OCI-LY3 (cell line): ENCODE data around the gene EPSTI1.

Experiments
- H2AFZ ChIP-seq: fragments of 200-600, 300-600 bp; shearing (Covaris generic); 2 replicates; pipeline ENCODE4 v1.6.0; 2014; ENCODE audit warnings: antibody characterized with exemption, low read depth, low read length
- H3K27ac ChIP-seq: fragments of 200-600, 300-600 bp; sonication (generic); 2 replicates; pipeline ENCODE4 v1.5.1; 2014; ENCODE audit warnings: mild to moderate bottlenecking, low read length, moderate library complexity, mixed read lengths
- H3K27me3 ChIP-seq: fragments of 200-600, 300-600 bp; sonication (generic); 2 replicates; pipeline ENCODE4 v1.6.1; 2014; ENCODE audit warnings: low read depth, low read length, mixed read lengths
- H3K36me3 ChIP-seq: fragments of 200-600, 300-600 bp; sonication (generic); replicated peaks from 2 replicates; pipeline ENCODE3; 2014; ENCODE audit warnings: low read depth, low read length, mixed read lengths
- H3K4me1 ChIP-seq: fragments of 300-600, 200-600 bp; sonication (generic); 2 replicates; pipeline ENCODE4 v1.6.1; 2014; ENCODE audit warnings: low read length, mixed read lengths
- H3K4me2 ChIP-seq: fragments of 200-600, 300-600 bp; sonication (generic); 2 replicates; pipeline ENCODE4 v1.6.1; 2014; ENCODE audit warnings: low read length, mixed read lengths
- H3K4me3 ChIP-seq: fragments of 300-600, 200-600 bp; sonication (generic); 2 replicates; pipeline ENCODE4 v1.5.1; 2014; ENCODE audit warnings: antibody characterized with exemption, mild to moderate bottlenecking, low read length, moderate library complexity
- H3K79me2 ChIP-seq: fragments of 300-600, 200-600 bp; shearing (Covaris generic); 2 replicates; pipeline ENCODE4 v1.6.1; 2014; ENCODE audit warnings: mild to moderate bottlenecking, low read length, mixed read lengths
- H3K9ac ChIP-seq: fragments of 300-600, 200-600 bp; shearing (Covaris generic); 2 replicates; pipeline ENCODE4 v1.6.0; 2014; ENCODE audit warnings: mild to moderate bottlenecking, low read length, moderate library complexity
- H3K9me3 ChIP-seq: fragments of 200-600, 300-600 bp; shearing (Covaris generic); 2 replicates; pipeline ENCODE4 v1.6.1; 2014; ENCODE audit warnings: low read length, mixed read lengths; ENCODE audit not compliant: insufficient read depth
- H4K20me1 ChIP-seq: fragments of 200-600, 300-600 bp; sonication (generic); 2 replicates; pipeline ENCODE4 v1.6.1; 2016; ENCODE audit warnings: low read length, mixed read lengths; ENCODE audit not compliant: insufficient read depth
- CTCF ChIP-seq: fragments of 200-600, 300-600 bp; sonication (generic); IDR thresholded peaks from 2 replicates; pipeline ENCODE4 v1.5.1; 2014; ENCODE audit warnings: antibody characterized with exemption, low read length, low read depth
- EZH2phosphoT487 ChIP-seq: fragments of 200-600 bp; shearing (Covaris generic); IDR thresholded peaks from 2 replicates; pipeline ENCODE4 v1.6.1; 2018; ENCODE audit warnings: antibody characterized with exemption, mixed run types, low read depth

Gene EPSTI1

DNA sequence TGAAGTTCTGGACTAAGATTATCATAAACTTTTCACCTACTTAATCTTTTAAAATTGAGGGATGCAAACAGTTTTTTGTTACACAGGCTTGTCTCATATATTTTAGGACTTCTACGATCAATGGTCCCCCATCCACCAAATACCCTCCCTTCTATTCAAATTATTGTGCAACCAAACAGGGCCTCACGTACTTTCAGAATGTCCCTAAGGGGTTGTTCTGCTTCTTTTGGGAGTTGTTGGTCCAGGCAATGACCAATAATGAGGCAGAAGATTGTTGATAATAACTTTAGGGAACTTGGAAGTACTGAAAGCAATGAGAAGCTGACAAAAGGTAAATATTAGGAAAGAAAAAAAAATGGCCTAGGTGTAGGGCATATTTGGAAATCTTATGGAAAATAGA lies 34.2 kb upstream of the EPSTI1 start:
- no peaks in the 10 kb centered on the region for H3K9me3 ChIP-seq
- peaks cover 40% of the 10 kb centered on the region for H3K4me1 ChIP-seq
- no peaks in the 10 kb centered on the region for H3K27me3 ChIP-seq
- TF ChIP-seq CTCF = no peak
- no peak for TF ChIP-seq EZH2phosphoT487
- H3K79me2 ChIP-seq = peaks cover 77% of the 10 kb centered on the region
- no peak overlapping the region for H3K9ac ChIP-seq
- no peak overlapping the region for H3K4me3 ChIP-seq
- H3K36me3 ChIP-seq = peaks cover 20% of the 10 kb centered on the region
- H2AFZ ChIP-seq = no peak overlapping the region
- H4K20me1 ChIP-seq = peaks cover 36% of the 10 kb centered on the region
- no peak overlapping the region for H3K4me2 ChIP-seq
- H3K27ac ChIP-seq = no peak overlapping the region

- H3K9me3 ChIP-seq = no peaks in the 10 kb centered on the region
- peaks cover 16% of the 10 kb centered on the region for H3K36me3 ChIP-seq
- H3K4me2 ChIP-seq = peak within 1 kb of the TSS; percentile 76
- H3K27ac ChIP-seq = peak within 1 kb of the TSS; percentile 70
- peaks cover 49% of the 10 kb centered on the region for H3K79me2 ChIP-seq
- H4K20me1 ChIP-seq = peaks cover 16% of the 10 kb centered on the region
- H3K4me3 ChIP-seq = peak within 1 kb of the TSS; percentile 87
- H3K9ac ChIP-seq = peak within 1 kb of the TSS; percentile 86
- peaks cover 28% of the 10 kb centered on the region for H3K4me1 ChIP-seq
- peak within 1 kb of the TSS; percentile 76 for H2AFZ ChIP-seq
- H3K27me3 ChIP-seq = no peaks in the 10 kb centered on the region
- no peak for TF ChIP-seq EZH2phosphoT487
- TF ChIP-seq CTCF = peak; percentile 33; the same call in 1 of the 2 replicates
Measured at GRCh38 chr13:43023289-43023963, 31.4 kb upstream of the EPSTI1 start, which contains the start of gene DNAJC15. Gene DNAJC15, plus strand, starts transcription at chr13:43023586. Its CDS starts 41 bp downstream, at chr13:43023627.

GRCh38 chr13:43022934-43023288 lies 30.9 kb upstream of the EPSTI1 start:
- peak overlapping the region; percentile 76 for H3K4me2 ChIP-seq
- no peaks in the 10 kb centered on the region for H3K27me3 ChIP-seq
- H4K20me1 ChIP-seq = peaks cover 12% of the 10 kb centered on the region; the same call in 1 of the 2 replicates
- peak overlapping the region; percentile 86 for H3K9ac ChIP-seq
- H3K27ac ChIP-seq = peak overlapping the region; percentile 70
- no peaks in the 10 kb centered on the region for H3K9me3 ChIP-seq
- H3K36me3 ChIP-seq = peaks cover 11% of the 10 kb centered on the region
- peak overlapping the region; percentile 76 for H2AFZ ChIP-seq
- peaks cover 43% of the 10 kb centered on the region for H3K79me2 ChIP-seq
- peak overlapping the region; percentile 87 for H3K4me3 ChIP-seq
- H3K4me1 ChIP-seq = peaks cover 28% of the 10 kb centered on the region
- TF ChIP-seq CTCF (no peak), EZH2phosphoT487 (no peak)

DNA sequence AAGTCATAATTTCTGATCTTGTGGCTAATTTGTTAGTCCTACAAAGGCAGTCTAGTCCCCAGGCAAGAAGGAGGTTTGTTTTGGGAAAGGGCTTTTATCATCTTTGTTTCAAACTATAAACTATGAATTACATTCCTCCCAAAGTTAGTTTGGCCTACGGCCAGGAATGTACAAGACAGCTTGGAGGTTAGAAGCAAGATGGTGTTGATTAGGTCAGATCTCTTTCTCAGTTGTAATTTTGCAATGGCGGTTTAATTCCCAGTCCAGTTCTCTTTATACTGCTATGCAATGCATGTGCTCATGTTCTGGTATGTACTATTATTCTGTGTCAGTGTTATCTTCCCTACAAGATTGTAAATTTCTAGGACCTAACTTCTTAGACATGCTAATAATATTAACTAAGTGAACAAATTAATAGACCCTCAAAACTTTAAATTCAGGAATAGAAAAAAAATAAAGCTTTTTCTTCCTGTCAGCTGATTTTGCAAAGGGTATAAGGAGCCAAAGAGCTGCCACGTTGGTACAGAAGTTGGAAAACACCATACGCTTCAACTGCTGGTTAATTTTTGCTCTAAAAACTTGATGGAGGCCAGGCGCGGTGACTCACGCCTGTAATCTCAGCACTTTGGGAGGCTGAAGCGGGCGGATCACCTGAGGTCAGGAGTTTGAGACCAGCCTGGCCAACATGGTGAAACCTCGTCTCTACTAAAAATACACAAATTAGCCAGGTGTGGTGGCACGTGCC lies 30.1 kb upstream of the EPSTI1 start:
- Histone ChIP-seq H3K4me1 (peaks cover 28% of the 10 kb centered on the region), H3K9ac (no peak overlapping the region), H3K9me3 (no peaks in the 10 kb centered on the region), H3K79me2 (peaks cover 36% of the 10 kb centered on the region), H3K4me2 (peak overlapping the region; percentile 76), H3K27me3 (no peaks in the 10 kb centered on the region), H3K36me3 (peaks cover 9% of the 10 kb centered on the region), H3K4me3 (peak overlapping the region; percentile 87; the same call in 1 of the 2 replicates), H3K27ac (no peak overlapping the region), H2AFZ (no peak overlapping the region), H4K20me1 (peaks cover 6% of the 10 kb centered on the region; the same call in 1 of the 2 replicates)
- TF ChIP-seq EZH2phosphoT487 = no peak
- no peak for TF ChIP-seq CTCF
